Endothelial cell of umbilical vein (primary cell): ENCODE measurements around the gene CDC7. TPM values are rescaled to one million over a fixed set of nuclear protein-coding genes. Genes with fewer than 3 reads are reported as not detected.

Experiments used
- BruUV-seq: library from RNA; stranded (reverse); fragments of 400-500 nt; replicated peaks from 2 replicates; lab custom pipeline; 2021; lab: Mats Ljungman, UMichigan
- CTCF ChIA-PET: fragments of 300-600, 350-600 bp; sonication (Branson Sonifier 250); formaldehyde crosslinking; loops from one replicate; lab custom pipeline; 2021; ENCODE audit warnings: antibody characterized with exemption, inconsistent platforms; lab: Charles Lee
- POLR2A ChIA-PET: fragments of 300-600, 350-600 bp; sonication (Branson Sonifier 250); formaldehyde crosslinking; loops from one replicate; lab custom pipeline; 2021; ENCODE audit warnings: antibody characterized with exemption, inconsistent platforms; lab: Charles Lee
- DNase-seq: peaks from one replicate; pipeline ENCODE4 v3.0.0-alpha.2; 2011; ENCODE audit warnings: low read depth, low spot score
- FAIRE-seq: peaks from 2 replicates; lab custom pipeline; 2011; peaks lifted over from hg19 to GRCh38; lab: Jason Lieb, UNC
- H2AFZ ChIP-seq: 2 replicates; pipeline ENCODE4 v1.6.0; 2012; ENCODE audit warnings: low read depth, low read length, control low read depth, inconsistent platforms
- H3K27ac ChIP-seq: 2 replicates; pipeline ENCODE4 v1.5.1; 2011; ENCODE audit warnings: low read depth, mild to moderate bottlenecking, control low read depth, low read length, moderate library complexity; ENCODE audit not compliant: insufficient read depth
- H3K27me3 ChIP-seq, 2 experiments: 2 replicates each; pipeline versions ENCODE4 v1.6.0 to v1.6.1; 2011; ENCODE audit warnings: low read length in 2 of 2, mixed read lengths in 1 of 2; ENCODE audit not compliant: control insufficient read depth in 2 of 2, insufficient read depth in 2 of 2
- H3K36me3 ChIP-seq, 2 experiments: 2 replicates in 1 of 2; 3 replicates in 1 of 2; pipeline ENCODE4 v1.5.1; 2011; ENCODE audit warnings: low read length in 2 of 2, mild to moderate bottlenecking in 1 of 2, moderate library complexity in 1 of 2; ENCODE audit not compliant: control insufficient read depth in 2 of 2, insufficient read depth in 2 of 2; ENCODE audit errors: extremely low read depth in 1 of 2
- H3K4me1 ChIP-seq: 3 replicates; pipeline ENCODE4 v1.5.1; 2011; ENCODE audit warnings: mild to moderate bottlenecking, low read length; ENCODE audit not compliant: control insufficient read depth, insufficient read depth; ENCODE audit errors: extremely low read depth
- H3K4me2 ChIP-seq: 2 replicates; pipeline ENCODE4 v1.6.1; 2011; ENCODE audit warnings: low read length, control low read depth, mixed read lengths; ENCODE audit not compliant: insufficient read depth
- H3K4me3 ChIP-seq, 3 experiments: fragments of 200-600 bp in 1 of 3; sonication (generic), shearing (Covaris generic) in 1 of 3; replicated peaks in 1 of 3; 2 replicates each; pipeline ENCODE4 v1.5.1; 2011 to 2016; ENCODE audit warnings: control low read depth in 3 of 3, low read length in 3 of 3, mild to moderate bottlenecking in 2 of 3, inconsistent platforms in 1 of 3, low read depth in 1 of 3, moderate library complexity in 1 of 3; ENCODE audit not compliant: insufficient read depth in 1 of 3
- H3K79me2 ChIP-seq: 2 replicates; pipeline ENCODE4 v1.6.0; 2012; ENCODE audit warnings: low read length, inconsistent platforms; ENCODE audit not compliant: control insufficient read depth, insufficient read depth
- H3K9ac ChIP-seq: replicated peaks from 2 replicates; pipeline ENCODE3; 2011; ENCODE audit warnings: low read length, control low read depth; ENCODE audit not compliant: insufficient read depth; ENCODE audit errors: extremely low read depth
- H3K9me1 ChIP-seq: replicated peaks from 3 replicates; pipeline ENCODE4 v1.6.0; 2011; ENCODE audit warnings: mild to moderate bottlenecking, low read length; ENCODE audit not compliant: control insufficient read depth, insufficient read depth; ENCODE audit errors: extremely low read depth
- H3K9me3 ChIP-seq: replicated peaks from 2 replicates; pipeline ENCODE4 v1.5.1; 2012; ENCODE audit warnings: low read length, inconsistent platforms; ENCODE audit not compliant: control insufficient read depth, insufficient read depth
- H4K20me1 ChIP-seq: replicated peaks from 2 replicates; pipeline ENCODE3; 2011; ENCODE audit warnings: mild to moderate bottlenecking, low read length; ENCODE audit not compliant: control insufficient read depth, insufficient read depth; ENCODE audit errors: extremely low read depth
- EZH2 ChIP-seq: IDR thresholded peaks from 2 replicates; pipeline ENCODE4 v1.6.1; 2012; ENCODE audit warnings: borderline replicate concordance, low read depth, mild to moderate bottlenecking, moderate library complexity, low read length, inconsistent platforms; ENCODE audit not compliant: severe bottlenecking
- FOS ChIP-seq: IDR thresholded peaks from 2 replicates; pipeline ENCODE4 v1.6.1; 2011; ENCODE audit warnings: mild to moderate bottlenecking, low read length, moderate library complexity, borderline replicate concordance; ENCODE audit not compliant: insufficient read depth
- GATA2 ChIP-seq: IDR thresholded peaks from 2 replicates; pipeline ENCODE4 v1.7.0; 2011; ENCODE audit warnings: low read depth, mild to moderate bottlenecking, moderate library complexity, mixed read lengths, low read length; ENCODE audit not compliant: insufficient read length, insufficient read depth
- JUN ChIP-seq: IDR thresholded peaks from 2 replicates; pipeline ENCODE4 v1.6.1; 2011; ENCODE audit warnings: borderline replicate concordance, low read depth; ENCODE audit not compliant: insufficient read length, insufficient read depth
- MYC ChIP-seq: IDR thresholded peaks from one replicate; pipeline ENCODE4 v1.6.1; 2011; ENCODE audit warnings: mild to moderate bottlenecking, low read depth, low read length
- POLR2A ChIP-seq: IDR thresholded peaks from 2 replicates; pipeline ENCODE4 v1.6.1; 2012; ENCODE audit warnings: low read depth, mild to moderate bottlenecking, control low read depth, low read length
- POLR2AphosphoS5 ChIP-seq: IDR thresholded peaks from 2 replicates; pipeline ENCODE4 v1.6.1; 2012; ENCODE audit warnings: low read depth, mild to moderate bottlenecking, control low read depth, low read length, moderate library complexity; ENCODE audit not compliant: insufficient read depth
- dilution Hi-C: fragments of 300-500 bp; cut with MboI; formaldehyde crosslinking; loops from one replicate; pipeline ENCODE4 v1.15.0; 2019; ENCODE audit warnings: low sequenced_read_pairs; ENCODE audit not compliant: extremely low pct_ligation_motif_present
- intact Hi-C: fragments of 100-400 bp; cut with micrococcal nuclease; formaldehyde crosslinking; loops from one replicate; pipeline ENCODE4 v1.10.0; 2022
- polyA plus RNA-seq, 4 experiments: library from polyadenylated mRNA; depleted of rRNA in 3 of 4; stranded (reverse) in 3 of 4; unstranded in 1 of 4; fragments of >200 nt; gene quantifications; 2 replicates each; pipeline versions ENCODE4 v1.2.1 to v1.2.3, GENCODE V29; 2011 to 2012; ENCODE audit warnings: missing spikeins in 1 of 4
- total RNA-seq: library from RNA; stranded (reverse); gene quantifications from 2 replicates; pipeline ENCODE4 v1.2.3, GENCODE V29; 2021
- TF ChIP-seq, protein P1 (sequence below): IDR thresholded peaks from 2 replicates; pipeline ENCODE4 v1.6.1; 2011; ENCODE audit not compliant: insufficient read depth, insufficient read length
- TF ChIP-seq, protein P2 (sequence below), 2 donors: IDR thresholded peaks; 1 replicate in 1 of 2; 2 replicates in 1 of 2; pipeline ENCODE4 v1.5.1; 2011; ENCODE audit warnings: low read length in 2 of 2, mild to moderate bottlenecking in 2 of 2, moderate library complexity in 2 of 2, control low read depth in 1 of 2, inconsistent platforms in 1 of 2, low read depth in 1 of 2; ENCODE audit not compliant: insufficient read depth in 1 of 2; ENCODE audit errors: extremely low read depth in 1 of 2

Gene CDC7
- total and polyA plus RNA-seq, 2 donors (not counting 3 experiments of a cell fraction or from before 2014, with no cell fraction given): 3.9 to 11.7 TPM

DNA sequence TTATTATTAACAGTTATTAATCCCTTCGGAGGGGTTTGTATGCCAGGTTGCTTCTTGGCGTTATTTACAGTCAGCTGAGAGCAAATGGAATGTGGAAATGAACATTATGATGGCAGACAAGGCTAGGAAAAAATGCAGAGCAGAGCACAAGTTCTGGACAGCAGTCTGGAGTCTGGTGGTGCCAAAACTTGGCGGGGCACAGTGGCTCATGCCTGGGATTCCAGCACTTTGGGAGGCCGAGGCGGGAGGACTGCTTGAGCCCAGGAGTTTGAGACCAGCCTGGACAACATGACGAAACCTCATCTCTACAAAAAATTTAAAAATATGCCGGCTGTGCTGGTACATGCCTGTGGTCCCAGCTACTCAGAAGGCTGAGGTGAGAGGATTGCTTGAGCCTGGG, 67.6 kb downstream of the CDC7 start:
- no peak for FAIRE-seq
- POLR2A ChIA-PET: no interaction called here
- intact Hi-C loops: no loop called here

More for the DNA sequence above, 67.6 kb downstream of the CDC7 start:
- TF ChIP-seq POLR2A (no peak), FOS (no peak), GATA2 (no peak), POLR2AphosphoS5 (no peak), JUN (no peak), EZH2 (no peak), MYC (no peak)
- TF ChIP-seq, protein P1, sequence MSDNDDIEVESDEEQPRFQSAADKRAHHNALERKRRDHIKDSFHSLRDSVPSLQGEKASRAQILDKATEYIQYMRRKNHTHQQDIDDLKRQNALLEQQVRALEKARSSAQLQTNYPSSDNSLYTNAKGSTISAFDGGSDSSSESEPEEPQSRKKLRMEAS: no peak
- TF ChIP-seq, protein P2, sequence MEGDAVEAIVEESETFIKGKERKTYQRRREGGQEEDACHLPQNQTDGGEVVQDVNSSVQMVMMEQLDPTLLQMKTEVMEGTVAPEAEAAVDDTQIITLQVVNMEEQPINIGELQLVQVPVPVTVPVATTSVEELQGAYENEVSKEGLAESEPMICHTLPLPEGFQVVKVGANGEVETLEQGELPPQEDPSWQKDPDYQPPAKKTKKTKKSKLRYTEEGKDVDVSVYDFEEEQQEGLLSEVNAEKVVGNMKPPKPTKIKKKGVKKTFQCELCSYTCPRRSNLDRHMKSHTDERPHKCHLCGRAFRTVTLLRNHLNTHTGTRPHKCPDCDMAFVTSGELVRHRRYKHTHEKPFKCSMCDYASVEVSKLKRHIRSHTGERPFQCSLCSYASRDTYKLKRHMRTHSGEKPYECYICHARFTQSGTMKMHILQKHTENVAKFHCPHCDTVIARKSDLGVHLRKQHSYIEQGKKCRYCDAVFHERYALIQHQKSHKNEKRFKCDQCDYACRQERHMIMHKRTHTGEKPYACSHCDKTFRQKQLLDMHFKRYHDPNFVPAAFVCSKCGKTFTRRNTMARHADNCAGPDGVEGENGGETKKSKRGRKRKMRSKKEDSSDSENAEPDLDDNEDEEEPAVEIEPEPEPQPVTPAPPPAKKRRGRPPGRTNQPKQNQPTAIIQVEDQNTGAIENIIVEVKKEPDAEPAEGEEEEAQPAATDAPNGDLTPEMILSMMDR (IDR thresholded peaks at IDR 0.05; ENCODE audit: extremely low read depth in 1 of 2, insufficient read depth in 1 of 2, low read depth in 1 of 2, low read length in 2 of 2): no peak
- no peaks in the 10 kb centered on the region for H4K20me1 ChIP-seq
- BruUV-seq: no TSS peak
- CTCF ChIA-PET: no interaction called here
- dilution Hi-C loops: no loop called here
- no peak overlapping the region for H2AFZ ChIP-seq
- H3K36me3 ChIP-seq: no peaks in the 10 kb centered on the region
- no peak overlapping the region for H3K9ac ChIP-seq
- DNase-seq: no peak
- no peaks in the 10 kb centered on the region for H3K79me2 ChIP-seq
- H3K27me3 ChIP-seq: no peaks in the 10 kb centered on the region
- H3K9me1 ChIP-seq: no peaks in the 10 kb centered on the region
- H3K4me1 ChIP-seq: peaks cover 23% of the 10 kb centered on the region
- no peak overlapping the region for H3K27ac ChIP-seq
- H3K4me2 ChIP-seq: no peak overlapping the region
- H3K4me3 ChIP-seq: no peak overlapping the region
- no peaks in the 10 kb centered on the region for H3K9me3 ChIP-seq
